NCI-H226 (cell line): ENCODE measurements around the gene DPEP2NB.
"Not testable (repeated sequence)": the region's sequence is repeated elsewhere in the genome, so short reads cannot be mapped to it uniquely, and the experiment has no call there.

Experiments used
- DNase-seq: peaks from one replicate; pipeline ENCODE4 v3.0.0-alpha.2; 2015

Gene DPEP2NB

GRCh38 chr16:68009872-68010271, 5.8 kb downstream of the DPEP2NB start:
- DNase-seq, result not testable (repeated sequence)

DNA sequence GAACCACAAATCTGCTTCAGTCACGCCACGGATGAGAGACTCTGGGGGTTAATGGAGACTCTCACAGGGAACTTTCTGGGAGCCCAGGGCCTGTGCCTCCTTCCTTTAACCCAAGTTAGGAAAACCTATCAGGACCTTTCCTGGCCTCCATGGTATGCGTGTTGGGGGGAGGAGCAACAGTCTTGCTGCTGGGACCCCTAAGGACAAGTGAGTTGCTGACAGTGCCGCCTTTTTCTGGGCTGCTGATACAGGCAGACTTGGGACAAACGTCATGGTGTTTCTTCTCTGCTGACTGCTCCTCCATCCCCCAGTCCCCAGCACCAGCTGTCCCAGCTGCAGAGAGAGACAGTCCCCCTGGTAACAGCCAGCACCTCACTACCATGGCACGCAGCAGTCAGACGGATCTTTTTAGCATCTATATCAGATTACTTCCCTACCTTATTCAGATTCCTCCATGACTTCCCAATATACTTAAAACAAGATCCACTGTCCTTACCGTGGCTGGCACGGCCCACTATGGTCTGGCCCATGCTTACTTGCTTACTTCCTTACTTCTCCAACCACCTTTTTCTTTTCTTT, 6.5 kb downstream of the DPEP2NB start:
- no peak for DNase-seq

GRCh38 chr16:68005786-68006286, 9.9 kb downstream of the DPEP2NB start:
- no peak for DNase-seq

- no peak for DNase-seq
Measured at GRCh38 chr16:68005211-68005610, 10.5 kb downstream of the DPEP2NB start.

DNA sequence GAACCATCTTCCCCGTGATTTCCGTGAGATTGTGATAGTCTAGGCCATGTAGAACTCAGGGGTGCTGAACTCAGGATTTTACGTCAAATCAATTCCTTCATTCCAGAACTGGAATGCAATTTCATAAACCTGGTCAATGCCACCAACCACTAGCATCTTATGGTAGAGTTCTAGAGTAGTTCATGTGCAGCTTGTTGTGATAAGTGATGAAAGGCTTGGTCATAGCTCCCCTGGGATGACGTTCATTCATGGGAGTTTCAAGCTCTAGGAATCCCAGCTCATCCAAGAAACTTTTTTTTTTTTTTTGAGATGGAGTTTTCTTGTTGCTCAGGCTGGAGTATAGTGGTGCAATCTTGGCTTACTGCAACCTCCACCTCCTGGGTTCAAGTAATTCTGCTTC, 12.7 kb downstream of the DPEP2NB start:
- no peak for DNase-seq

GRCh38 chr16:68000450-68000849, 15.3 kb downstream of the DPEP2NB start:
- DNase-seq, result no peak

DNA sequence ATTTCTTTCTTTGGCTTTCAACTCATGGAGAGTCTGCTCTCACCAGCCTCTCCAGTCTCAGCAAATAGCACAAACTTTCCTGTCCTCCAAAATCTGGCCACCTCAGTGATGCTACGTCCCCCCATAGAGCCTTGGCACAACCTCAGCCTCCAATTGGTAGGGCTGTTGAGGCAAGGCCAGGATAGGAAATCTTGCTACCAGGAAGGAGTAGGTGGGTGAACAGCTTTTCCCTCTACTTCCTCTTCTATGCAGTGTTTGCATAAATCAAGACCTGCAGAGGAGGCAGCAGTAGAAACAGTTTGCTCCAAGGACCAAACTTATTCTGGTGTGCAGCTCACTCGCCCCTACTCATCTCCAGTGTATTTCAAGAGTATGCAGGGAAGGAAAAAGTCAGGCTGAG, 15.7 kb downstream of the DPEP2NB start:
- DNase-seq, result no peak

- DNase-seq, result not testable (repeated sequence)
Measured at GRCh38 chr16:67998779-67999688, 16.7 kb downstream of the DPEP2NB start, which contains the start of gene DPEP2. TSS of gene DPEP2 (minus strand) at chr16:67999484. CDS start at chr16:67993212, 6,272 bp downstream.

- DNase-seq, result not testable (repeated sequence)
Measured at GRCh38 chr16:67998231-67998778, 17.4 kb downstream of the DPEP2NB start.

DNA sequence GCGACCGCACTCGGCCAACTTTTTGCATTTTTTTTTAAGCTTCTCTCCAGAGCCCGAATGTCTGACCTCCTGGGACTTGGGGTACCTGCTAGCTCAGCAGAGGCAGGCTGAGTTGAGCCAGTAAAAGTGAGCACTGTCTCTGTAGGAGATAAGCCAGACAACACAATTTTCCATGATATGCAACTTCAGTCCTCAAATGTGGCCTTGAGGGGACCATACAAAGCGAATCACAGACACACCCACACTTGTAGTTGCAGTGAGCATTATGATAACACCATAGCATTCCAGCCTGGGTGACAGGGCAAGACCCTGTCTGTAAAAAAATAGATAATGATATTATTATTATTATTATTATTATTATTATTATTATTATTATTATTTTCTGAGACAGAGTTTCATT, 19.0 kb downstream of the DPEP2NB start:
- no peak for DNase-seq

DNA sequence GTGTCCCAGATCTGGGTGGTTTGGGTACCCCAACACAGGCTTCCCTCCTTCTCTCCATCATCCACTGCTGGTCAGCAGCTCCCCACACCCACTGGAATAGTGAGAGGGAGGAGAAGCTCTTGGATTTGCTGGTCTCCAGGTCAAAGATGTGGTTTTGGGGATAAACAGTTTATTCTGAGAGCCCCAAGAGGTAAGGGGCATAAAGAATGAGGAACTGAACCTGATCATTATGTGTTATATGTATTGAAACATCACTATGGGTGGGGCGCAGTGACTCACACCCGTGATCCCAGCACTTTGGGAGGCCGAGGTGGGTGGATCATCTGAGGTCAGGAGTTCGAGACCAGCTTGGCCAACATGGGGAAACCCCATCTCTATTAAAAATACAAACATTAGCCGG, 20.3 kb downstream of the DPEP2NB start:
- DNase-seq, result no peak

- DNase-seq, result not testable (repeated sequence)
Measured at GRCh38 chr16:67994040-67994408, 21.7 kb downstream of the DPEP2NB start.

DNA sequence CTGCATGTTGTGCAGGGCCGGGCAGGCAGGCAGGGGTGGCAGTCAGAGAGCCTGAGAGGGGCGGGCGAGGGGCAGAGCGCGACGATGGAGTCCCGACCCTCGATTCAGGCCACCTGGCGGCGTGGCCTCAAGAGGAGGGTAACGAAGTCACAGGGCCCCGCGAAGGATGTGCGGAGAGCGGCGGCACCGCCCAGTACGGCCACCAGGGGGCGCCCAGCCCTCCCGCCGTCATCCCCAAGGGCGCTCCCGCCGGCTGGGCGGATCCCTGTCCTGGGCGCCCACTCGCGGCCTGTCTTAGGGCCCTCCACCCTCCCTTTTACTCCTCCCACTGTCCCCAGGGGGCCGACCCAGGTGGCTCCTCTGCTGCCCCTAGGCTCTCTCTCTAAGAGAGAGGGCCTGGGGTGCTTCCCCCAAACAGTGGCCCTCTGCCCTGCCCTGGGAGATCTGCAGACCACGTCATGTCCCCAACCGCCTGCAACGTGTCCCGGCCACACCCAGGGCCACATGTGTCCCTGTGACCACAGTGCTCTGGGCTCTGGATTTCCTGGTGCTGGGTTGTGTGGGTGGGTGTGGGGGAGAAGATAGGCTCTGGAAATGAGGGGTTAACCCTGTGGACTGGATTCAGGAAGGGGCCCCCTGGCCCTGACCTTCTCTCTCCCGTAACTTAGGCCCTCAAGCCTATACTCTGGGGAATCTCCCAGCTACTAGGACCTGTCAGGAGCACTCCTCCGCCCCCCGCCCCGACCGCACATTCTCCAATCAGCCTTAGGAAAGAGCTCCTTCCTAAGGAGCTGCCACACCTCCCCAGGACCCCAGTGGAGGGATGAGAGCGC, 22.3 kb downstream of the DPEP2NB start:
- peak; percentile 40 for DNase-seq

DNA sequence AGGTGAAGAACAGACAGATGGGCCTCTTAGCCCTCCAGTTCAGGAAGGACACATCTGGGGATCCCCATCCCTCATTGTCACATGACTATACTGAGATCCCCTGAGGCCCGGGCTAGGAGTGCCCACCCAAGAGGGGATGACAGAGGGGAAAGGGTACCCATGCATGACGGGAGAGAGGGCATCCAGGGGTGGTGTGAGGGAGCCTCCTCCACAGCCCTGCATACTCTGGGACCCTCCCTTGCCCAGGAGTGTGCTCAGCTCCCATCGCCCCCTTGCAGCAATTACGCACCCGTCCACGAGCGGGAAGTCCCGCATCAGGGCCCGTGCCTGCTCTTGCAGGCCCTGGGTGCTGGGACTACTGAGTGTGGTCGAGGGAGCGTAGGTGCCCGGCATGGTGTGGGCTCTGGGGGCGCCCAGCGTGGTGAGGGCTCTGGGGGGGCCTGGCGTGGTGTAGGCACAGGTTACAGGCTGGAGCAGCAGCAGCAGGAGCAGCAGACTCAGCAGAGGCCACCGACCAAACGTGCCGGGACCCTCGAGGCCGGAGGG, 23.0 kb downstream of the DPEP2NB start:
- DNase-seq, result no peak

DNA sequence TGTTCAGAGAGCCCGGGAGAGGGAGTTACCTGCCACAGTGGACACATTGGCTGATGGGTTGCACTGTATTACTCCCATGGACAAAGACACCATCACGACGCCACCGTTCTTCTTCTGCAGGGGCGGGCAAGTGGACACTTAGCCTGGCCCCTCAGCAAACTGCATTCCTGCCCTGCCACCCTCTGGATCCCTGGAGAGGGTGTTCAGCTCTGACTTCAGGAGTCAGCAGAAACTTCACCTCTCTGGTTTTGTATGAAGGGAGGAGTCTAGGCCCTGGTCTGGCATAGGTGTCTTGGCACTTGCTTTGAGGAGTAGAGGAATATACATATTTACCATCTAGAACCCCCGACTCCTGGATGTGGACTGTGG, 25.7 kb downstream of the DPEP2NB start:
- no peak for DNase-seq

- no peak for DNase-seq
Measured at GRCh38 chr16:67989322-67990017, 26.2 kb downstream of the DPEP2NB start.

- DNase-seq, result no peak
Measured at GRCh38 chr16:67988675-67989074, 27.0 kb downstream of the DPEP2NB start.

GRCh38 chr16:67987460-67988160, 28.1 kb downstream of the DPEP2NB start:
- peak; percentile 46 for DNase-seq

DNA sequence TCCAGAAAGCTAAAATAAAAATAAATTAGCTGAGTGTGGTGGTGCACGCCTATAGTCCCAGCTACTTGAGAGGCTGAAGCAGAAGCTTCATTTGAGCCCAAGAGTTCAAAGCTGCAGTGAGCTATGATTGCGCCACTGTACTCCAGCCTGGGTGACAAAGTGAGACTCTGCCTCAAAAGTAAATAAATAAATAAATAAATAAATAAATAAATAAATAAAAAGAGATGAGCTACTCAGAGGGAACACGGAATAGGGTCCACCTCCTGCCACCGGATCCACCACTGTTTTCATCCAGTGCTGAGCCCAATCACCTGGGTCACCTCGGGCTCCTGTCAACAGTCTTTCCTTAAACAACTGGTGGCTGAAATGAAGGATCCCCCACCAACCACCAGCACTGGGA, 28.8 kb downstream of the DPEP2NB start:
- no peak for DNase-seq

DNA sequence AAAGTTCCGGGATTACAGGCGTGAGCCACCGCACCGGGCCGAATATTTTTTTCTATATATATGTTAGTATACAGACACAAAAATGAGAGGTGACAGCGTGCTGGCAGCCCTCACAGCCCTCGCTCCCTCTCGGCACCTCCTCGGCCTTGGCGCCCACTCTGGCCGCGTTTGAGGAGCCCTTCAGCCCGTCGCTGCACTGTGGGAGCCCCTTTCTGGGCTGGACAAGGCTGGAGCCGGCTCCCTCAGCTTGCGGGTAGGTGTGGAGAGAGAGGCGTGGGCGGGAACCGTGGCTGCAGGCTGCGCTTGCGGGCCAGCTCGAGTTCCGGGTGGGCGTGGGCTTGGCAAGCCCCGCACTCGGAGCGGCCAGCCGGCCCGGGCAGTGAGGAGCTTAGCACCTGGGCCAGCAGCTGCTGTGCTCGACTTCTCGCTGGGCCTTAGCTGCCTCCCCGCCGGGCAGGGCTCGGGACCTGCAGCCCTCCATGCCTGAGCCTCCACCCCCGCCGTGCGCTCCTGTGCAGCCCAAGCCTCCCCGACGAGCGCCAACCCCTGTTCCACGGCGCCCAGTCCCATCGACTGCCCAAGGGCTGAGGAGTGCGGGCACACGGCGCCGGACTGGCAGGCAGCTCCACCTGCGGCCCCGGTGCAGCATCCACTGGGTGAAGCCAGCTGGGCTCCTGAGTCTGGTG, 33.6 kb downstream of the DPEP2NB start:
- DNase-seq, result no peak
